Endodermal cell (in vitro differentiated cells): Measurements from ENCODE around the gene LRRK1. TPM values are rescaled to one million over a fixed set of nuclear protein-coding genes. Genes with fewer than 3 reads are reported as not detected.

ENCODE experiments used
- DNase-seq: peaks from one replicate; pipeline ENCODE4 v3.0.0-alpha.2; 2017
- H3K27ac ChIP-seq: 2 replicates; pipeline ENCODE4 v1.5.1; 2013; ENCODE audit warnings: mild to moderate bottlenecking, low read depth, low read length, moderate library complexity
- H3K27me3 ChIP-seq: 2 replicates; pipeline ENCODE4 v1.6.1; 2013; ENCODE audit warnings: mild to moderate bottlenecking, low read length, moderate library complexity; ENCODE audit not compliant: insufficient read depth, control insufficient read depth, poor library complexity, severe bottlenecking
- H3K36me3 ChIP-seq: 2 replicates; pipeline ENCODE4 v1.7.0; 2013; ENCODE audit warnings: mild to moderate bottlenecking, low read length, moderate library complexity; ENCODE audit not compliant: control insufficient read depth, insufficient read depth
- H3K4me1 ChIP-seq: one replicate; pipeline ENCODE4 v1.7.0; 2013; ENCODE audit warnings: low read length; ENCODE audit not compliant: control insufficient read depth, insufficient read depth
- H3K4me3 ChIP-seq: 2 replicates; pipeline ENCODE4 v1.5.1; 2013; ENCODE audit warnings: mild to moderate bottlenecking, low read length, moderate library complexity
- H3K9ac ChIP-seq: 2 replicates; pipeline ENCODE4 v1.6.1; 2013; ENCODE audit warnings: mild to moderate bottlenecking, low read length, moderate library complexity; ENCODE audit not compliant: poor library complexity, severe bottlenecking; ENCODE audit errors: extremely low read depth
- H3K9me3 ChIP-seq: 2 replicates; pipeline ENCODE4 v1.6.1; 2013; ENCODE audit warnings: mild to moderate bottlenecking, low read length, moderate library complexity; ENCODE audit not compliant: control insufficient read depth
- H3K27ac Mint-ChIP-seq: 2 replicates; pipeline ENCODE4 v1.8.0; 2020; ENCODE audit warnings: mixed read lengths
- H3K27me3 Mint-ChIP-seq: 2 replicates; pipeline ENCODE4 v1.8.0; 2021; ENCODE audit warnings: mild to moderate bottlenecking, mixed read lengths; ENCODE audit not compliant: insufficient read depth
- H3K36me3 Mint-ChIP-seq: 2 replicates; pipeline ENCODE4 v1.8.0; 2020; ENCODE audit warnings: low read depth, mixed read lengths
- H3K4me1 Mint-ChIP-seq: 2 replicates; pipeline ENCODE4 v1.8.0; 2020; ENCODE audit warnings: mixed read lengths
- H3K4me3 Mint-ChIP-seq: 2 replicates; pipeline ENCODE4 v1.8.0; 2020; ENCODE audit warnings: mild to moderate bottlenecking, moderate library complexity, mixed read lengths
- H3K9me3 Mint-ChIP-seq: 2 replicates; pipeline ENCODE4 v1.8.0; 2020; ENCODE audit warnings: mild to moderate bottlenecking, mixed read lengths
- CTCF ChIP-seq: fragments of 200-600 bp; sonication (generic); conservative IDR thresholded peaks from 2 replicates; pipeline ENCODE4 v1.5.0; 2021; ENCODE audit warnings: antibody characterized with exemption, mild to moderate bottlenecking
- WGBS, 2 experiments: methylation state at CpG; one replicate each; pipeline versions ENCODE4 v1.1.5 to v1.1.7; 2013; ENCODE audit warnings: missing lambda C conversion rate in 2 of 2, mixed read lengths in 1 of 2; ENCODE audit not compliant: insufficient coverage in 1 of 2, insufficient read length in 1 of 2; 5-methylcytosine and 5-hydroxymethylcytosine counted together
- total RNA-seq, 2 donors: library from RNA; stranded (reverse); fragmentation: NEBNext Ultra II Directional in 1 of 2; extraction: Animal tissue kit (Norgen Biotek cat#: 25700) in 1 of 2; gene quantifications; 2 replicates in 1 of 2; 3 replicates in 1 of 2; pipeline ENCODE4 v1.2.1, GENCODE V29; 2021

LRRK1 gene
- total RNA-seq, 2 donors from 2014 or later, result 2.7 to 5.1 TPM

DNA sequence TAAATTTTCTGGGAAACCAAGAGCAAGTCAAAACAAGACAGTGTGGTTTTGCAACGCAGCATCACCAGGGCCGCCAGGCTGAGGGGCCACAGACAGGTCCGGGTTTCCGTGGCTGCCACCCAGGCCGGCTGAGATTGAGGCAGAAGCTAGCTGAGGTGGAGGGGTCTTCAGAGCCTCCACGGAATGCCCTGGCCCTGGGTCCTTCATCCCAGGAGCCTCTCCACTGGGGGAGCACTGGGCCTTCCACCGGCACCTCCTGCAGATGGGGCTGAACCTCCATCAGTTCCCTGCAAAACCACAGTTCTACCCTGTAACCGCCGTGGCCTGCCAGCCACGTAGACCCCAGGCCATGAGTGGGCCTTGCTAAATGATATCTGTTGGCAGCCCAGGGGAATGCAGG is 180.0 kb downstream of the LRRK1 start:
- Histone ChIP-seq H3K36me3 (no peaks in the 10 kb centered on the region), H3K27me3 (no peaks in the 10 kb centered on the region), H3K9me3 (no peaks in the 10 kb centered on the region), H3K4me1 (no peaks in the 10 kb centered on the region), H3K9ac (no peak overlapping the region), H3K27ac (no peak overlapping the region), H3K4me3 (no peak overlapping the region)
- H3K27me3 Mint-ChIP-seq, result no peaks in the 10 kb centered on the region
- no peaks in the 10 kb centered on the region for H3K36me3 Mint-ChIP-seq
- DNase-seq, result no peak
- H3K9me3 Mint-ChIP-seq, result no peaks in the 10 kb centered on the region
- H3K4me3 Mint-ChIP-seq, result no peak overlapping the region
- H3K27ac Mint-ChIP-seq, result no peak overlapping the region
- WGBS, 2 experiments, result 94% methylated on average over 3 to 10 of the region's 10 CpGs
- no peaks in the 10 kb centered on the region for H3K4me1 Mint-ChIP-seq
- no peak for TF ChIP-seq CTCF

- H3K27ac ChIP-seq, result no peak overlapping the region
- no peak overlapping the region for H3K4me3 ChIP-seq
- H3K36me3 ChIP-seq, result no peaks in the 10 kb centered on the region
- peaks cover 1% of the 10 kb centered on the region for H3K4me1 Mint-ChIP-seq
- TF ChIP-seq CTCF, result no peak
- H3K9me3 Mint-ChIP-seq, result no peaks in the 10 kb centered on the region
- H3K27me3 ChIP-seq, result no peaks in the 10 kb centered on the region
- H3K9me3 ChIP-seq, result no peaks in the 10 kb centered on the region
- WGBS, 2 experiments, result 94 to 95% methylated on average over 8 to 15 of the region's 15 CpGs
- no peak for DNase-seq
- no peaks in the 10 kb centered on the region for H3K4me1 ChIP-seq
- H3K27me3 Mint-ChIP-seq, result no peaks in the 10 kb centered on the region
- H3K27ac Mint-ChIP-seq, result no peak overlapping the region
- H3K9ac ChIP-seq, result no peak overlapping the region
- H3K4me3 Mint-ChIP-seq, result no peak overlapping the region
- H3K36me3 Mint-ChIP-seq, result no peaks in the 10 kb centered on the region
Measured at GRCh38 chr15:101100118-101100517, 181.0 kb downstream of the LRRK1 start.

GRCh38 chr15:101100593-101101442 is 181.7 kb downstream of the LRRK1 start:
- Mint-ChIP-seq H3K9me3 (no peaks in the 10 kb centered on the region), H3K4me1 (peaks cover 8% of the 10 kb centered on the region), H3K27me3 (peaks cover 2% of the 10 kb centered on the region), H3K27ac (no peak overlapping the region), H3K36me3 (no peaks in the 10 kb centered on the region), H3K4me3 (no peak overlapping the region)
- Histone ChIP-seq H3K4me1 (no peaks in the 10 kb centered on the region), H3K27me3 (no peaks in the 10 kb centered on the region), H3K9me3 (no peaks in the 10 kb centered on the region), H3K27ac (no peak overlapping the region), H3K9ac (no peak overlapping the region), H3K36me3 (no peaks in the 10 kb centered on the region), H3K4me3 (no peak overlapping the region)
- peak; percentile 46 for DNase-seq
- 89 to 93% methylated on average over 19 to 29 of the region's 29 CpGs for WGBS, 2 experiments
- no peak for TF ChIP-seq CTCF
